WTC11 (cell line): ENCODE results near the gene TOP2B. TPM values are rescaled to one million over a fixed set of nuclear protein-coding genes. Genes with fewer than 3 reads are reported as not detected.

ENCODE experiments used
- ATAC-seq: fragments of 200-7000 bp; cut with Tn5 transposase; 2 replicates; pipeline ENCODE4 v1.10.0; 2021; ENCODE audit warnings: mild to moderate bottlenecking, moderate library complexity
- CTCF ChIA-PET: fragments of 300-600 bp; sonication (Branson Sonifier 250); formaldehyde crosslinking; loops from one replicate; lab custom pipeline; 2021; ENCODE audit warnings: antibody characterized with exemption; lab: Charles Lee
- POLR2A ChIA-PET: fragments of 350-600 bp; sonication (Branson Sonifier 250); formaldehyde crosslinking; loops from one replicate; lab custom pipeline; 2021; ENCODE audit warnings: antibody characterized with exemption; lab: Charles Lee
- DNase-seq: peaks from one replicate; pipeline ENCODE4 v3.0.0; 2021; ENCODE audit warnings: low spot score
- H3K27ac Mint-ChIP-seq: 2 replicates; pipeline ENCODE4 v1.8.0; 2021; ENCODE audit warnings: mixed read lengths
- H3K27me3 Mint-ChIP-seq: 2 replicates; pipeline ENCODE4 v1.8.0; 2021; ENCODE audit warnings: low read depth, mild to moderate bottlenecking, moderate library complexity, mixed read lengths
- H3K36me3 Mint-ChIP-seq: 2 replicates; pipeline ENCODE4 v1.8.0; 2021; ENCODE audit warnings: mixed read lengths
- H3K4me1 Mint-ChIP-seq: 2 replicates; pipeline ENCODE4 v1.8.0; 2022; ENCODE audit warnings: mixed read lengths
- H3K4me3 Mint-ChIP-seq: 2 replicates; pipeline ENCODE4 v1.8.0; 2021; ENCODE audit warnings: mild to moderate bottlenecking, moderate library complexity, mixed read lengths
- H3K9me3 Mint-ChIP-seq: 2 replicates; pipeline ENCODE4 v1.8.0; 2021; ENCODE audit warnings: mixed read lengths
- ATF6 ChIP-seq: sonication (generic); formaldehyde crosslinking; IDR thresholded peaks from 2 replicates; pipeline ENCODE4 v1.8.1; 2023; ENCODE audit warnings: mild to moderate bottlenecking, missing genetic modification reagents
- FOXJ3 ChIP-seq: sonication (generic); formaldehyde crosslinking; IDR thresholded peaks from 2 replicates; pipeline ENCODE4 v1.9.0; 2021; ENCODE audit warnings: missing genetic modification reagents, mild to moderate bottlenecking, borderline replicate concordance
- FOXK1 ChIP-seq: sonication (generic); formaldehyde crosslinking; IDR thresholded peaks from 2 replicates; pipeline ENCODE4 v1.8.0; 2022; ENCODE audit warnings: mild to moderate bottlenecking, moderate library complexity, missing genetic modification reagents
- FOXP1 ChIP-seq: sonication (generic); formaldehyde crosslinking; IDR thresholded peaks from 2 replicates; pipeline ENCODE4 v1.8.0; 2022; ENCODE audit warnings: missing genetic modification reagents, mild to moderate bottlenecking, moderate library complexity, borderline replicate concordance
- HMGA2 ChIP-seq: fragments of 250-450 bp; sonication (Bioruptor Pico); IDR thresholded peaks from 2 replicates; pipeline ENCODE4 v1.4.0; 2021; ENCODE audit warnings: mild to moderate bottlenecking, moderate library complexity
- PRDM15 ChIP-seq: sonication (generic); formaldehyde crosslinking; IDR thresholded peaks from 2 replicates; pipeline ENCODE4 v1.8.0; 2022; ENCODE audit warnings: missing genetic modification reagents
- TCF7 ChIP-seq: sonication (generic); formaldehyde crosslinking; IDR thresholded peaks from 2 replicates; pipeline ENCODE4 v1.8.0; 2022; ENCODE audit warnings: mild to moderate bottlenecking, low read depth, missing genetic modification reagents, moderate library complexity
- TP53 ChIP-seq: sonication (generic); formaldehyde crosslinking; IDR thresholded peaks from 2 replicates; pipeline ENCODE4 v1.8.1; 2023; ENCODE audit warnings: mild to moderate bottlenecking, missing genetic modification reagents
- ZNF121 ChIP-seq: sonication (generic); formaldehyde crosslinking; IDR thresholded peaks from 2 replicates; pipeline ENCODE4 v1.8.0; 2023; ENCODE audit warnings: missing genetic modification reagents
- ZNF317 ChIP-seq: sonication (generic); formaldehyde crosslinking; IDR thresholded peaks from 2 replicates; pipeline ENCODE4 v1.8.1; 2023; ENCODE audit warnings: low read depth, mild to moderate bottlenecking, moderate library complexity, missing genetic modification reagents, borderline replicate concordance
- total RNA-seq: library from RNA; stranded (reverse); gene quantifications from 3 replicates; pipeline ENCODE4 v1.2.3, GENCODE V29; 2021
- TF ChIP-seq, protein P1 (sequence below): sonication (generic); formaldehyde crosslinking; IDR thresholded peaks from 2 replicates; pipeline ENCODE4 v1.8.1; 2023; ENCODE audit warnings: mild to moderate bottlenecking, missing genetic modification reagents, moderate library complexity
- TF ChIP-seq, protein P2 (sequence below): fragments of 250-450 bp; sonication (Bioruptor Pico); IDR thresholded peaks from 2 replicates; pipeline ENCODE4 v1.9.0; 2021; ENCODE audit warnings: moderate library complexity, mild to moderate bottlenecking, inconsistent platforms, borderline replicate concordance
- TF ChIP-seq, protein P3 (sequence below): fragments of 250-450 bp; sonication (Bioruptor Pico); IDR thresholded peaks from 2 replicates; pipeline ENCODE4 v2.1.2; 2022; ENCODE audit warnings: mild to moderate bottlenecking, moderate library complexity

Gene TOP2B
- total RNA-seq, 1 experiment from 2014 or later: 151 TPM

- Mint-ChIP-seq H3K36me3 (no peaks in the 10 kb centered on the region), H3K4me1 (peaks cover 6% of the 10 kb centered on the region), H3K9me3 (peaks cover 4% of the 10 kb centered on the region; the same call in 1 of the 2 replicates), H3K4me3 (no peak overlapping the region), H3K27ac (no peak overlapping the region), H3K27me3 (no peaks in the 10 kb centered on the region)
- TF ChIP-seq, protein P1, sequence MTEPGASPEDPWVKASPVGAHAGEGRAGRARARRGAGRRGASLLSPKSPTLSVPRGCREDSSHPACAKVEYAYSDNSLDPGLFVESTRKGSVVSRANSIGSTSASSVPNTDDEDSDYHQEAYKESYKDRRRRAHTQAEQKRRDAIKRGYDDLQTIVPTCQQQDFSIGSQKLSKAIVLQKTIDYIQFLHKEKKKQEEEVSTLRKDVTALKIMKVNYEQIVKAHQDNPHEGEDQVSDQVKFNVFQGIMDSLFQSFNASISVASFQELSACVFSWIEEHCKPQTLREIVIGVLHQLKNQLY (CRISPR knock-in tag): no peak
- no peak for TF ChIP-seq FOXJ3 (CRISPR knock-in tag)
- no peak for TF ChIP-seq ZNF317 (CRISPR knock-in tag)
- no peak for TF ChIP-seq PRDM15 (CRISPR knock-in tag)
- no peak for TF ChIP-seq HMGA2
- TF ChIP-seq ZNF121: no peak
- TF ChIP-seq ATF6 (CRISPR knock-in tag): no peak
- no peak for TF ChIP-seq FOXP1 (CRISPR knock-in tag)
- no peak for TF ChIP-seq FOXK1 (CRISPR knock-in tag)
- DNase-seq (no peak), ATAC-seq (no peak)
- ChIA-PET CTCF (no interaction called here), POLR2A (no interaction called here)
Observed at GRCh38 chr3:25556447-25556846, 108.3 kb downstream of the TOP2B start.

DNA sequence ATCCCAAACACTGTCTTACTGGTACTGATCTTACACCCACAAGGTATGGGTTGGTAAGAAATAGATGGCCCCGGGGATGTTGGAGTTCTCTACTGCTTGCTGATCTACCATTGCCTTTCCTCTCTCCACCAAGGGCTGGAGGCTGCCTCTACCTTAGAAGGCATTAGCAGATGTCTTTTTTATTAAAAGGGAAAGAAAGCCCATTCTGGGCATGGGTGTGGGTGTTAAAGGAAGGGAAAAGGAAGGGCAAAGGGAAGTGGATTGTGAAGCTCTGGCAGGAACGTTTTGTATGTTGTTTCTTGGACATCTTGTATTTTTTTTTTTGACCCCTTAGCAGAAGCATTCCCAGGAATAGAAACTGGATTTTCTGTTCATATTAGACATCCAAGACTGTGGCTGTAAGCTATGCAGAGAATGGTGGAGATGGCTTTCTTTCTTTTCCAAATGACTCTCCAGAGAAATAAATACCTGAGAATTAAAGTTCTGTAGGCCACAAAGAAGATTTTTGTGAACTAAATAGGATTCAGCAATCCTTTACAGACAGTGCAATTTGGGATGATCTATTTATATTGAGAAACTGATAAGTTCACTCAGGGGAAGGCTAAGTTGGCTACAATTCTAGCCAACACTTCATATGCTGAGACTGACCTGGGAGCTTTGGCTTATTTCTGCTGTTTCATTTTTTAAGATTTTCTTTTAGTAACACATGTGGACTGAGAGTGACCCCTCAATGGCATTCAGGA, 108.8 kb downstream of the TOP2B start:
- H3K4me3 Mint-ChIP-seq: no peak overlapping the region
- POLR2A ChIA-PET: no interaction called here
- peaks cover 6% of the 10 kb centered on the region for H3K4me1 Mint-ChIP-seq
- no peaks in the 10 kb centered on the region for H3K36me3 Mint-ChIP-seq
- H3K27ac Mint-ChIP-seq: no peak overlapping the region
- TF ChIP-seq TP53 (no peak), TCF7 (CRISPR knock-in tag) (no peak)
- TF ChIP-seq, protein P2, sequence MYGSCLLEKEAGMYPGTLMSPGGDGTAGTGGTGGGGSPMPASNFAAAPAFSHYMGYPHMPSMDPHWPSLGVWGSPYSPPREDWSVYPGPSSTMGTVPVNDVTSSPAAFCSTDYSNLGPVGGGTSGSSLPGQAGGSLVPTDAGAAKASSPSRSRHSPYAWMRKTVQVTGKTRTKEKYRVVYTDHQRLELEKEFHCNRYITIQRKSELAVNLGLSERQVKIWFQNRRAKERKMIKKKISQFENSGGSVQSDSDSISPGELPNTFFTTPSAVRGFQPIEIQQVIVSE (CRISPR knock-in tag): no peak
- TF ChIP-seq, protein P3, sequence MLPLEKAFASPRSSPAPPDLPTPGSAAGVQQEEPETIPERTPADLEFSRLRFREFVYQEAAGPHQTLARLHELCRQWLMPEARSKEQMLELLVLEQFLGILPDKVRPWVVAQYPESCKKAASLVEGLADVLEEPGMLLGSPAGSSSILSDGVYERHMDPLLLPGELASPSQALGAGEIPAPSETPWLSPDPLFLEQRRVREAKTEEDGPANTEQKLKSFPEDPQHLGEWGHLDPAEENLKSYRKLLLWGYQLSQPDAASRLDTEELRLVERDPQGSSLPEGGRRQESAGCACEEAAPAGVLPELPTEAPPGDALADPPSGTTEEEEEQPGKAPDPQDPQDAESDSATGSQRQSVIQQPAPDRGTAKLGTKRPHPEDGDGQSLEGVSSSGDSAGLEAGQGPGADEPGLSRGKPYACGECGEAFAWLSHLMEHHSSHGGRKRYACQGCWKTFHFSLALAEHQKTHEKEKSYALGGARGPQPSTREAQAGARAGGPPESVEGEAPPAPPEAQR (CRISPR knock-in tag): no peak
- TF ChIP-seq, all 79 proteins: peak for 0
- Mint-ChIP-seq H3K9me3 (peaks cover 9% of the 10 kb centered on the region), H3K27me3 (no peaks in the 10 kb centered on the region)
- CTCF ChIA-PET: no interaction called here
- ATAC-seq (no peak), DNase-seq (no peak)
